B cell (primary cell): ENCODE measurements around the gene MYL6. TPM values are rescaled to one million over a fixed set of nuclear protein-coding genes. Genes with fewer than 3 reads are reported as not detected.
A peak's percentile ranks its signal among the peaks of the same experiment; 100 is the strongest.
"Not testable (repeated sequence)": the region's sequence is repeated elsewhere in the genome, so short reads cannot be mapped to it uniquely, and the experiment has no call there.

Source experiments
- ATAC-seq: fragments of 200-7000 bp; cut with Tn5 transposase; one replicate; pipeline ENCODE4 v1.10.0; 2021; ENCODE audit warnings: low read depth, mild to moderate bottlenecking, moderate number of reproducible peaks, moderate library complexity
- CTCF ChIA-PET: fragments of 350-600 bp; sonication (Branson Sonifier 250); formaldehyde crosslinking; loops from one replicate; lab custom pipeline; 2021; ENCODE audit warnings: antibody characterized with exemption, inconsistent platforms; lab: Charles Lee
- POLR2A ChIA-PET: fragments of 350-600 bp; sonication (Branson Sonifier 250); formaldehyde crosslinking; loops from one replicate; lab custom pipeline; 2021; ENCODE audit warnings: antibody characterized with exemption; lab: Charles Lee
- DNase-seq: peaks from one replicate; pipeline ENCODE4 v3.0.0; 2013
- H2AFZ ChIP-seq: 2 replicates; pipeline ENCODE4 v1.6.1; 2012; ENCODE audit warnings: mild to moderate bottlenecking, low read depth, low read length; ENCODE audit not compliant: insufficient read depth, poor library complexity, severe bottlenecking
- H3K27ac ChIP-seq, 2 donors: 1 replicate in 1 of 2; 2 replicates in 1 of 2; pipeline ENCODE4 v1.5.1; 2012 to 2013; ENCODE audit warnings: low read length in 2 of 2, mild to moderate bottlenecking in 2 of 2, moderate library complexity in 1 of 2
- H3K27me3 ChIP-seq, 4 experiments: fragments of 200-600 bp in 1 of 4; sonication (generic) in 1 of 4; replicated peaks in 1 of 4; 1 replicate in 2 of 4; 2 replicates in 2 of 4; pipeline versions ENCODE4 v1.6.1 to v1.7.0; 2013 to 2016; ENCODE audit warnings: low read length in 3 of 4, mild to moderate bottlenecking in 2 of 4, mixed read lengths in 1 of 4, moderate library complexity in 1 of 4; ENCODE audit not compliant: insufficient read depth in 4 of 4, control insufficient read depth in 3 of 4; ENCODE audit errors: control extremely low read depth in 1 of 4
- H3K36me3 ChIP-seq, 2 experiments: replicated peaks in 1 of 2; 1 replicate in 1 of 2; 2 replicates in 1 of 2; pipeline versions ENCODE4 v1.6.1 to v1.7.1; 2013; ENCODE audit warnings: low read length in 1 of 2; ENCODE audit not compliant: insufficient read depth in 2 of 2, control insufficient read depth in 1 of 2; ENCODE audit errors: control extremely low read depth in 1 of 2, extremely low read depth in 1 of 2
- H3K4me1 ChIP-seq, 2 donors: fragments of 200-600 bp in 1 of 2; sonication (generic) in 1 of 2; 1 replicate in 1 of 2; 2 replicates in 1 of 2; pipeline versions ENCODE4 v1.5.1 to v1.6.1; 2013 to 2017; ENCODE audit warnings: low read length in 2 of 2; ENCODE audit not compliant: control insufficient read depth in 2 of 2, insufficient read depth in 2 of 2
- H3K4me2 ChIP-seq: replicated peaks from 2 replicates; pipeline ENCODE3; 2012; ENCODE audit warnings: mild to moderate bottlenecking, low read depth, low read length; ENCODE audit not compliant: poor library complexity, severe bottlenecking
- H3K4me3 ChIP-seq, 5 experiments: fragments of 200-600 bp in 1 of 5; sonication (generic) in 1 of 5; 1 replicate in 3 of 5; 2 replicates in 2 of 5; pipeline versions ENCODE4 v1.5.1 to v1.7.0; 2011 to 2016; ENCODE audit warnings: low read length in 4 of 5, mild to moderate bottlenecking in 4 of 5, low read depth in 2 of 5, control low read depth in 1 of 5, moderate library complexity in 1 of 5; ENCODE audit not compliant: insufficient read depth in 1 of 5; ENCODE audit errors: control extremely low read depth in 1 of 5, extremely low read depth in 1 of 5
- H3K79me2 ChIP-seq: fragments of 200-600 bp; sonication (generic); one replicate; pipeline ENCODE4 v1.6.0; 2016; ENCODE audit warnings: low read length; ENCODE audit not compliant: control insufficient read depth, insufficient read depth
- H3K9ac ChIP-seq: fragments of 200-600 bp; sonication (generic); 2 replicates; pipeline ENCODE4 v1.6.1; 2017; ENCODE audit warnings: mild to moderate bottlenecking, low read length, moderate library complexity
- H3K9me3 ChIP-seq, 3 donors: one replicate each; pipeline versions ENCODE4 v1.6.1 to v1.7.1; 2013; ENCODE audit warnings: low read length in 2 of 3; ENCODE audit not compliant: control insufficient read depth in 2 of 3, insufficient read depth in 1 of 3; ENCODE audit errors: control extremely low read depth in 1 of 3
- H4K20me1 ChIP-seq: 2 replicates; pipeline ENCODE4 v1.6.0; 2012; ENCODE audit warnings: mild to moderate bottlenecking, low read length; ENCODE audit not compliant: insufficient read depth, control insufficient read depth, poor library complexity, severe bottlenecking
- H3K27ac Mint-ChIP-seq: one replicate; pipeline ENCODE4 v1.8.0; 2021; ENCODE audit warnings: mixed read lengths
- H3K27me3 Mint-ChIP-seq: one replicate; pipeline ENCODE4 v1.8.0; 2021; ENCODE audit warnings: mixed read lengths
- H3K4me1 Mint-ChIP-seq: one replicate; pipeline ENCODE4 v1.8.0; 2021; ENCODE audit warnings: mixed read lengths
- H3K4me3 Mint-ChIP-seq: one replicate; pipeline ENCODE4 v1.8.0; 2021; ENCODE audit warnings: mixed read lengths
- H3K9me3 Mint-ChIP-seq: one replicate; pipeline ENCODE4 v1.8.0; 2022; ENCODE audit warnings: mixed read lengths; ENCODE audit not compliant: insufficient read depth
- CTCF ChIP-seq: fragments of 200-600 bp; IDR thresholded peaks from one replicate; pipeline ENCODE4 v1.8.0; 2022; ENCODE audit warnings: antibody characterized with exemption, mild to moderate bottlenecking
- EZH2 ChIP-seq: IDR thresholded peaks from 2 replicates; pipeline ENCODE4 v1.6.1; 2012; ENCODE audit warnings: borderline replicate concordance, low read depth, mild to moderate bottlenecking, moderate library complexity, low read length; ENCODE audit not compliant: insufficient read depth, poor library complexity, severe bottlenecking
- WGBS: methylation state at CpG from one replicate; pipeline ENCODE4 v1.1.5; 2013; ENCODE audit warnings: missing lambda C conversion rate; ENCODE audit not compliant: insufficient coverage; 5-methylcytosine and 5-hydroxymethylcytosine counted together
- intact Hi-C: fragments of 100-400 bp; cut with micrococcal nuclease; formaldehyde crosslinking; loops from one replicate; pipeline ENCODE4 v1.10.0; 2022
- polyA plus RNA-seq: library from polyadenylated mRNA; depleted of rRNA; stranded (reverse); fragments of >200 nt; gene quantifications from 2 replicates; pipeline ENCODE4 v1.2.3, GENCODE V29; 2012
- total RNA-seq, 2 donors: library from RNA; stranded (reverse); fragments of 120-200 nt in 1 of 2; gene quantifications; 1 replicate in 1 of 2; 2 replicates in 1 of 2; pipeline versions ENCODE4 v1.2.3 to v1.2.4, GENCODE V29; 2013 to 2022

MYL6 gene
- total and polyA plus RNA-seq, 2 donors (not counting 1 experiment from before 2014, with no cell fraction given) = 675 to 711 TPM

GRCh38 chr12:56193025-56193578 is 34.9 kb downstream of the MYL6 start:
- no peaks in the 10 kb centered on the region for H3K27me3 ChIP-seq
- DNase-seq (peak; percentile 86), ATAC-seq (no peak)
- peaks cover 11% of the 10 kb centered on the region for H3K79me2 ChIP-seq
- intact Hi-C loops = loop anchor here (1.0 to 5.0 kb wide), 9 partner anchors 16 to 308 kb away; partner anchors contain the start of genes ANKRD52, CNPY2, COQ10A and NABP2
- WGBS = 71% methylated on average over 1 of the region's 1 CpG
- peak overlapping the region; percentile 81 for H2AFZ ChIP-seq
- H3K4me3 ChIP-seq = no peak overlapping the region
- H3K27ac Mint-ChIP-seq = peak overlapping the region; percentile 50
- H3K4me3 Mint-ChIP-seq = peak overlapping the region; percentile 27
- no peaks in the 10 kb centered on the region for H3K9me3 Mint-ChIP-seq
- no peaks in the 10 kb centered on the region for H3K9me3 ChIP-seq
- H3K4me2 ChIP-seq = peak overlapping the region; percentile 24
- TF ChIP-seq EZH2 = no peak
- peak; percentile 87 for TF ChIP-seq CTCF
- H3K27me3 Mint-ChIP-seq = no peaks in the 10 kb centered on the region
- peaks cover 10 to 23% of the 10 kb centered on the region in 2 donors for H3K4me1 ChIP-seq
- ChIA-PET POLR2A (interaction anchor here (0.8 to 1.2 kb wide), 2 partner anchors 15 to 29 kb away, joined by 3 to 6 read pairs; partner anchors contain the start of gene RNF41), CTCF (interaction anchor here (0.9 to 6.7 kb wide), 14 partner anchors 8 to 454 kb away, joined by 3 to 247 read pairs (median 10); partner anchors contain the start of genes ANKRD52, ESYT1, NABP2 and RNF41)
- no peak overlapping the region for H3K9ac ChIP-seq
- no peaks in the 10 kb centered on the region for H3K36me3 ChIP-seq
- peaks cover 34% of the 10 kb centered on the region for H3K4me1 Mint-ChIP-seq
- H3K27ac ChIP-seq = no peak overlapping the region
- H4K20me1 ChIP-seq = no peaks in the 10 kb centered on the region

DNA sequence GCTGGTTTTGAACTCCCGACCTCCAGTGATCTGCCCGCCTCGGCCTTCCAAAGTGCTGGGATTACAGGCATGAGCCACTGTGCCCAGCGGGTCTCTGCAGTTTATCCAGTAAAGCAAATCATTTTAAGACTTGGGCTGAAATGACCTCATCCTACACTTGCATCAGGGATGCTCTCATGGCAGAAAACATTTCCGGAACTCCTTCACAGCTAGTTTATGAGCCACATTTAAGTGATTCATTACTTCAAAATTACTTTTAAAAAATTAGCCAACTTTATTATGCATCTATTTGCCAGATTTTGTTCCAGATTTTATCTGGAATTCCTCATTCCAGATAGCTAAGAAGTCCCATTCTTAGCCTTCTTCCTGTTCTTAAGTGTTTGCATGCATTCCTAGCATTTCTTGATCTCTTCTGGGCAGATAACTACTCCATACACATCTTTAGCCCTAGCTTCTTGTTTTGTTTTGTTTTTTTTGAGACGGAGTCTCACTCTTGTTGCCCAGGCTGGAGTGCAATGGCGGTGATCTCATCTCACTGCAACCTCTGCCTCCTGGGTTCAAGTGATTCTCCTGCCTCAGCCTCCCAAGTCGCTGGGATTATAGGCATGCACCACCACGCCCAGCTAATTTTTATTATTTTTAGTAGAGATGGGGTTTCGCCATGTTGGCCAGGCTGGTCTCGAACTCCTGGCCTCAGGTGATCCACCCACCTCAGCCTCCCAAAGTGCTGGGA is 38.8 kb downstream of the MYL6 start:
- 100% methylated on average over 4 of the region's 11 CpGs for WGBS
- H3K4me2 ChIP-seq, H3K4me1 ChIP-seq, H2AFZ ChIP-seq, H3K79me2 ChIP-seq, H3K27ac Mint-ChIP-seq, intact Hi-C loops, H3K36me3 ChIP-seq, H3K27ac ChIP-seq, H3K4me3 ChIP-seq, ATAC-seq, POLR2A ChIA-PET, DNase-seq, H3K27me3 ChIP-seq, H3K9me3 Mint-ChIP-seq, H4K20me1 ChIP-seq, H3K4me3 Mint-ChIP-seq, H3K9ac ChIP-seq, H3K9me3 ChIP-seq, H3K27me3 Mint-ChIP-seq: not testable (repeated sequence)
- peaks cover 11% of the 10 kb centered on the region for H3K4me1 Mint-ChIP-seq
- CTCF ChIA-PET = interaction anchor here (1.2 to 2.3 kb wide), 4 partner anchors 9 to 267 kb away, joined by 4 to 6 read pairs (median 5); partner anchors contain the start of gene RNF41
